H1 (cell line): ENCODE measurements around the gene PPEF2. TPM values are rescaled to one million over a fixed set of nuclear protein-coding genes. Genes with fewer than 3 reads are reported as not detected.

Experiments
- BACH1 ChIP-seq: IDR thresholded peaks from 2 replicates; pipeline ENCODE4 v1.6.1; 2012; ENCODE audit warnings: low read length, improper control_type of control experiment
- SIN3A ChIP-seq, 2 experiments: IDR thresholded peaks in 1 of 2; conservative IDR thresholded peaks in 1 of 2; 2 replicates each; pipeline ENCODE4 v1.6.1; 2011 to 2012; ENCODE audit warnings: low read length in 2 of 2, improper control_type of control experiment in 1 of 2, low read depth in 1 of 2, mild to moderate bottlenecking in 1 of 2
- TAF1 ChIP-seq: IDR thresholded peaks from 2 replicates; pipeline ENCODE4 v1.6.1; 2011; ENCODE audit warnings: mild to moderate bottlenecking, low read depth, low read length
- polyA plus RNA-seq, 7 experiments: library from polyadenylated mRNA; depleted of rRNA in 3 of 7; stranded (reverse) in 5 of 7; unstranded in 2 of 7; fragments of >200 nt in 5 of 7; fragments of 200-250 nt in 2 of 7; gene quantifications; 1 replicate in 5 of 7; 2 replicates in 1 of 7; 4 replicates in 1 of 7; pipeline versions ENCODE4 v1.2.1 to v1.2.3, GENCODE V29; 2011 to 2013; ENCODE audit warnings: missing spikeins in 2 of 7, mixed read lengths in 2 of 7
- total RNA-seq: library from RNA; stranded (reverse); fragmentation: NEBNext Ultra II Directional; extraction: Animal tissue kit (Norgen Biotek cat#: 25700); gene quantifications from 2 replicates; pipeline ENCODE4 v1.2.1, GENCODE V29; 2021

PPEF2 gene
- total and polyA plus RNA-seq, 2 of the 8 experiments (the other 6 are each of a cell fraction or from before 2014, with no cell fraction given) = not detected

- TF ChIP-seq SIN3A (conservative IDR thresholded peaks at IDR 0.05 in 1 of 2, IDR thresholded peaks at IDR 0.05 in 1 of 2; ENCODE audit: low read depth in 1 of 2, low read length in 2 of 2) (no peak), BACH1 (no peak), TAF1 (no peak)
Observed at GRCh38 chr4:75821216-75821615, 81.0 kb downstream of the PPEF2 start (continued).
